BLaER1 (cell line): ENCODE data around the gene PCMT1.

Experiments
- H3K27ac ChIP-seq: shearing (Covaris generic); formaldehyde crosslinking; 2 replicates; pipeline ENCODE4 v1.8.1; 2022
- H3K27me3 ChIP-seq: shearing (Covaris generic); formaldehyde crosslinking; 2 replicates; pipeline ENCODE4 v1.8.1; 2022
- H3K36me3 ChIP-seq: shearing (Covaris generic); formaldehyde crosslinking; 2 replicates; pipeline ENCODE4 v1.8.1; 2022
- H3K4me1 ChIP-seq: shearing (Covaris generic); formaldehyde crosslinking; 2 replicates; pipeline ENCODE4 v1.8.1; 2022
- H3K4me2 ChIP-seq: shearing (Covaris generic); formaldehyde crosslinking; 2 replicates; pipeline ENCODE4 v1.8.1; 2022
- H3K4me3 ChIP-seq: shearing (Covaris generic); formaldehyde crosslinking; 2 replicates; pipeline ENCODE4 v1.8.1; 2022
- H3K9ac ChIP-seq: shearing (Covaris generic); formaldehyde crosslinking; 2 replicates; pipeline ENCODE4 v1.8.1; 2022
- H3K9me3 ChIP-seq: shearing (Covaris generic); formaldehyde crosslinking; 2 replicates; pipeline ENCODE4 v1.8.1; 2022
- H4K20me1 ChIP-seq: shearing (Covaris generic); formaldehyde crosslinking; 2 replicates; pipeline ENCODE4 v1.8.1; 2022
- Cebpa-rat ChIP-seq: shearing (Covaris generic); IDR thresholded peaks from 2 replicates; pipeline ENCODE4 v1.8.1; 2022

Gene PCMT1

DNA sequence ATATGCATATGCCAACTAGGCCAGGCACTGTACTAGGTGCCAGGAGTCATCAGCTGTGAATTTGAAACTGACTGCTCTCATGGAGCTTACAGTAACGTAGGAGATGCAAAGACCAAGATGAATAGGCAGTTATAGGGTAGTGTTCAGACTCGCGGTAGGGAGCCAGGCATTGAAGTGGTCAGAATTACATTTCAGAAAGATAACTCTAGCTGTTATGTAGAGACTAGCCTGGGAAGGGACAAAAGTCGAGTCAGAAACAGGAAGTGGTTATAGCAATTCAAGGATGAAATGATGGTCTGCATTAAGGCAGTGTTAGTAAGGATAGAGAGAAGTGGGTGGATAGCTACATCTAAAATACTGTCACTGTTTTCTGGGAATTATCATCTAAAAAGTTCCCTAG is 56.6 kb downstream of the PCMT1 start:
- H3K4me1 ChIP-seq = peaks cover 7% of the 10 kb centered on the region
- H3K27me3 ChIP-seq = no peaks in the 10 kb centered on the region
- no peak overlapping the region for H3K4me3 ChIP-seq
- no peak overlapping the region for H3K9ac ChIP-seq
- H3K36me3 ChIP-seq = peaks cover 58% of the 10 kb centered on the region
- no peaks in the 10 kb centered on the region for H3K9me3 ChIP-seq
- H3K27ac ChIP-seq = no peak overlapping the region
- H3K4me2 ChIP-seq = no peak overlapping the region
- no peak for TF ChIP-seq Cebpa-rat
- no peaks in the 10 kb centered on the region for H4K20me1 ChIP-seq

DNA sequence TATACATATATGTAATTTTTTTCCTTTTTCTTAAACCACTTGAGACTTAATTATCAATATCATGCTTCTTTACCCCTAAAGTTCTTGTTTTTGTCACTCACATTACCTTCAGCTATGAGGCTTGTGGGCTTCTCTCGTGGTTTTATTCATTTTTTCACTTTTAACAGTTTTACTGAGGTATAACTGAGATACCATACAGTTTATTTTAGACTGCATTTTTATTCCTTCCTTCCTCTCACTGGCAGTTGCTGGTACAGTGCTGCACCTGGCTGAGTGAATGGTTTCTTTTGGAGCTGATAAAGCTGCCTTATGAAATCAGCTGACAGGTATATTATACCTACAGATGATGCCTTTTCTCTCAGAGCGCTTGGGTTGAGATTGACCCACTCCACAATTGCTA is 60.3 kb downstream of the PCMT1 start:
- H4K20me1 ChIP-seq = no peaks in the 10 kb centered on the region
- peaks cover 12% of the 10 kb centered on the region for H3K4me1 ChIP-seq
- H3K4me3 ChIP-seq = no peak overlapping the region
- no peak overlapping the region for H3K27ac ChIP-seq
- peak overlapping the region; percentile 31 for H3K4me2 ChIP-seq
- H3K27me3 ChIP-seq = no peaks in the 10 kb centered on the region
- peaks cover 56% of the 10 kb centered on the region for H3K36me3 ChIP-seq
- H3K9ac ChIP-seq = 0 out of 2 replicates have a peak overlapping the region, but pooled peaks have one; percentile 37
- no peak for TF ChIP-seq Cebpa-rat
- H3K9me3 ChIP-seq = no peaks in the 10 kb centered on the region

DNA sequence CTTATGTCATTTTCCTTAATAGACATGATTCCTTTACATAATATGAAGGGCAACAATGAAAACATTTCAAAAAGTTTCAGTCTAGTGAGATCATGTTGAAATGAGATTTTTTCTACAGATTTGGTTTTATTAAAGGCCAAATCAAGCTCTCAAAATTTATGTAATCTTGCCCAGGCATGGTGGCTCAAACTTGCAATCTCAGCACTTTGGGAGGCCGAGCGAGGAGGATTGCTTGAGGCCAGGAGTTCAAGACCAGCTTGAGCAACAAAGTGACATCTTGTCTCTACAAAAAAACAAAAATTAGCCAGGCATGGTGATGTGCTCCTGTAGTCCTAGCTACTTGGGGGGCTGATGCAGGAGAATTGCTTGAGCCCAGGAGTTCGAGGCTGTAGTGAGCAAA is 63.8 kb downstream of the PCMT1 start:
- Histone ChIP-seq H3K27me3 (no peaks in the 10 kb centered on the region), H3K9me3 (no peaks in the 10 kb centered on the region), H3K27ac (no peak overlapping the region), H3K4me3 (no peak overlapping the region), H3K4me1 (peaks cover 12% of the 10 kb centered on the region), H3K4me2 (no peak overlapping the region), H4K20me1 (no peaks in the 10 kb centered on the region), H3K9ac (no peak overlapping the region), H3K36me3 (peaks cover 40% of the 10 kb centered on the region)
- no peak for TF ChIP-seq Cebpa-rat

DNA sequence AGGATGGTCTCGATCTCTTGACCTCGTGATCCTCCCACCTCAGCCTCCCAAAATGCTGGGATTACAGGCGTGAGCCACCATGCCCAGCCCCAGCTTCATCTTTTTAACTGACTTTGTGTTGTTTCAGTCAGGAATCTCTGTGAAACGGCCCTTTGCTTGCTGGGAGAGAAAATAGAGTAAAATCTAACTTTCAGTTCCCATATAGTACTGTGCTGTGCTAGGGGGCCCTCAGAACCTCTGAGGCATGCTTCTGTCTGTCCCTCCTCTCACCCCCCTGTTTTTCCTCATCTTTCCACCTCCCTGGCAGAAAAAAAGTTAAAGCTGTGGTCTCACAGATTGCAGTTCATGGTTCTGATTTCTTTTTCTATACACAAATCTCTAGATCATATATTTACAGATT is 66.2 kb downstream of the PCMT1 start:
- H3K4me3 ChIP-seq = no peak overlapping the region
- H3K9me3 ChIP-seq = no peaks in the 10 kb centered on the region
- peaks cover 5% of the 10 kb centered on the region; the same call in 1 of the 2 replicates for H3K4me1 ChIP-seq
- H3K27ac ChIP-seq = no peak overlapping the region
- H3K27me3 ChIP-seq = no peaks in the 10 kb centered on the region
- H3K36me3 ChIP-seq = peaks cover 35% of the 10 kb centered on the region
- H3K9ac ChIP-seq = no peak overlapping the region
- no peaks in the 10 kb centered on the region for H4K20me1 ChIP-seq
- no peak for TF ChIP-seq Cebpa-rat
- H3K4me2 ChIP-seq = no peak overlapping the region

DNA sequence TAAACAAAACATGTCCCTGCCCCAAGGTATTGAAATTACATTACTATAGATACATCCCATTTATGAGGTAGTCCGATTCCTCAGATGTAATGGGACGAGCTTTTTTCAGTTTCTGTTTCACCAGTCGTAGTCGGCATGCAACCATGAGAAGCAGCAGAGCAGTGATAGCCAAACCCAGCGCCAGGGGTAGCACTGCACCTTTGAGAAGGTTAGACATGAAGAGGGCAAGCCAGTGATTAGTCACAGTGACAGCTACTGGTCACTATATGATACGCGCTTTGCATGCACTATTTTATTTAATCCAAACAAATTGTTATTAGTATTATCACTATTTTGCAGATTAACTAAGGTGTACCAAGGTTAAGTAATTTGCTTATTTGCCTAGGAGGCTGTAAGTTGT is 71.0 kb downstream of the PCMT1 start:
- Histone ChIP-seq H3K4me3 (no peak overlapping the region), H3K9me3 (no peaks in the 10 kb centered on the region), H3K27me3 (no peaks in the 10 kb centered on the region), H3K4me1 (no peaks in the 10 kb centered on the region), H3K9ac (no peak overlapping the region), H3K27ac (no peak overlapping the region), H3K4me2 (no peak overlapping the region), H3K36me3 (peaks cover 5% of the 10 kb centered on the region; the same call in 1 of the 2 replicates), H4K20me1 (no peaks in the 10 kb centered on the region)
- TF ChIP-seq Cebpa-rat = no peak

DNA sequence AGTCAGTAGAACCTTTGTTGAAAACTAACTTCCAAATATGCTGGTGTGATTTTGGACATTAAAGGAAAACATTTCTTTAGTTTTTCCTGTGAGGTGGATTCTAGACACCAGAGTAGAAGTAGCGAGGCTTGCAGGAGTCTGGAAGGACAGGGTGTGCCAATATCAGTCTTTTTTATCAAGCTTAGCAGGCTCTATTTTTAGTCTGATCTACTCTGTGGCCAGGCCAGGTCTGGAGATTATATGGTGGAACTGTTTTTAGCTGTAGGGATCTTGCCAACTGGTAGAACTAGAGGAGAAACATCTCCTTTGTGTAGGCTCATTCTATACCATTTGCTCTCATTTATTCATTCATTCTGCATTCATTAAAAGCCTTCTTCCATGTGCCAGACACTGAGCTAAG is 72.0 kb downstream of the PCMT1 start:
- TF ChIP-seq Cebpa-rat = no peak
- no peak overlapping the region for H3K27ac ChIP-seq
- no peaks in the 10 kb centered on the region for H4K20me1 ChIP-seq
- H3K27me3 ChIP-seq = no peaks in the 10 kb centered on the region
- H3K4me2 ChIP-seq = no peak overlapping the region
- H3K4me3 ChIP-seq = no peak overlapping the region
- peaks cover 11% of the 10 kb centered on the region; the same call in 1 of the 2 replicates for H3K36me3 ChIP-seq
- no peak overlapping the region for H3K9ac ChIP-seq
- no peaks in the 10 kb centered on the region for H3K9me3 ChIP-seq
- H3K4me1 ChIP-seq = no peaks in the 10 kb centered on the region

DNA sequence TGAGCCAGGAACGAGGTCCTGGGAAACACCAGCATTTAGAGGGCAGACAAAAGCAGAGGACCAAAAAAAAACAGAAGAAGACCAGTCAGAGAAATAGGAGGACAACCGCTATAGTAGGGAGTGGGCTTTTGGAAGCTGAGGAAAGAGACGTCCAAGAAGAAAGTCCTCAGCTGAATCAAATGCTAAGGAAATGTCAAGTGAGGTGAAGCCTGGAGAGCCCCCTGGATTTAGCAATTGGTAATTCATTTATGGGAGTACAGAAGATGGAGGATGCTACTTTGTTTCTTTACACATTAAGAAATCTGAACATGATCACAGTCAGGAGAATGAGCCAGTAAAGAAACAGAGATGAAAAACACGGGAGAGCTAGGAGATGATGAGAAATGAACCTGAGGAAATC is 73.5 kb downstream of the PCMT1 start:
- Histone ChIP-seq H3K4me3 (no peak overlapping the region), H3K4me2 (no peak overlapping the region), H3K27ac (no peak overlapping the region), H4K20me1 (no peaks in the 10 kb centered on the region), H3K9ac (no peak overlapping the region), H3K4me1 (no peaks in the 10 kb centered on the region), H3K27me3 (no peaks in the 10 kb centered on the region), H3K9me3 (no peaks in the 10 kb centered on the region), H3K36me3 (peaks cover 8% of the 10 kb centered on the region; the same call in 1 of the 2 replicates)
- no peak for TF ChIP-seq Cebpa-rat

DNA sequence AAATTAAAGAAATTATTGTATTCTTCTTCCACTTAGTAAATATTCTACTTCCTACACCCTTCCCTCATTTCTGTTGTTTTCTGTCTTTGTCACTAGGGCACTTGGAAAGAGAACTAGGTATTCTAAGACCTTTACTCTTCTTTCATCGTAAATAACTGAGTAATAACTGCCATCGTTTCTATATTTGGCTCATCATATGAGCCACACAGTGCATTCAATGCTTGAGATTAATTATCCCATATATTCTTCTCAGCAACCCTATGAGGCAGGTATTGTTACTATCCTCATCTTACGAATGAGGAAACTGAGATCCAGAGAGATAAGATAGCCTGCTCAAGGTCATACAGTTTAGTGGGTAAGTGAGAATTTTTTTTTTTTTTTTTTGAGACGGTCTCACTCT is 75.8 kb downstream of the PCMT1 start:
- no peak overlapping the region for H3K4me3 ChIP-seq
- H3K4me2 ChIP-seq = no peak overlapping the region
- H3K27me3 ChIP-seq = no peaks in the 10 kb centered on the region
- no peaks in the 10 kb centered on the region for H4K20me1 ChIP-seq
- H3K9me3 ChIP-seq = no peaks in the 10 kb centered on the region
- H3K9ac ChIP-seq = no peak overlapping the region
- TF ChIP-seq Cebpa-rat = no peak
- no peaks in the 10 kb centered on the region for H3K4me1 ChIP-seq
- H3K36me3 ChIP-seq = peaks cover 6% of the 10 kb centered on the region; the same call in 1 of the 2 replicates
- H3K27ac ChIP-seq = no peak overlapping the region

DNA sequence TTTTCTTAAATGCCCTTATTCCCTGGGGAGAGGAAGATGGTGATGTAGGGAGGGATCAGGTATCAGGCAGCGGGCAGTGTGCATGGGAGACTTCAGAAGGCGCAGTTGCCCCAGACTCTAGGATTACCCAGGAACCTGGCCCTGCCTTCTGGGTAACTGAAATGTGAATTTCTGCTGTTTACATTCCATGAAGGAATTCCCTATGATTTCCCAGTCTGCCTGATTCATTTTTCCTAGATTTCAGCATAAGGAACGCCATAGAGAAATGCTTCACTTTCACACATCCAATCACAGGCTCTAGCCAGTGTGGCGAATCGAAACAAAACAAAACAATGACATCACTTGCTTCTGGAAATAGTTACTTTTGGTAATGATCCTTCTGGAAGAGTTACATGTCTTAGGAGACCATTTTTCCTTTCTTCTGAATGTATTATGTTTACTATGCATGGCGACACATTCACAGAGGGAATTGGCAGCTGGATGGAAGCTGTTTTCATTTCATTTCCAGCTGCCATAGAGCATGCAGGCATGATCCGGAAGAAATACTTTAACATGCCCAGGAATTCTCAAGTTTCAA is 81.3 kb downstream of the PCMT1 start:
- peaks cover 11% of the 10 kb centered on the region; the same call in 1 of the 2 replicates for H3K36me3 ChIP-seq
- no peak overlapping the region for H3K4me3 ChIP-seq
- no peaks in the 10 kb centered on the region for H4K20me1 ChIP-seq
- H3K9ac ChIP-seq = no peak overlapping the region
- H3K4me1 ChIP-seq = no peaks in the 10 kb centered on the region
- TF ChIP-seq Cebpa-rat = no peak
- H3K9me3 ChIP-seq = peaks cover 9% of the 10 kb centered on the region; the same call in 1 of the 2 replicates
- no peak overlapping the region for H3K27ac ChIP-seq
- H3K4me2 ChIP-seq = no peak overlapping the region
- H3K27me3 ChIP-seq = no peaks in the 10 kb centered on the region

DNA sequence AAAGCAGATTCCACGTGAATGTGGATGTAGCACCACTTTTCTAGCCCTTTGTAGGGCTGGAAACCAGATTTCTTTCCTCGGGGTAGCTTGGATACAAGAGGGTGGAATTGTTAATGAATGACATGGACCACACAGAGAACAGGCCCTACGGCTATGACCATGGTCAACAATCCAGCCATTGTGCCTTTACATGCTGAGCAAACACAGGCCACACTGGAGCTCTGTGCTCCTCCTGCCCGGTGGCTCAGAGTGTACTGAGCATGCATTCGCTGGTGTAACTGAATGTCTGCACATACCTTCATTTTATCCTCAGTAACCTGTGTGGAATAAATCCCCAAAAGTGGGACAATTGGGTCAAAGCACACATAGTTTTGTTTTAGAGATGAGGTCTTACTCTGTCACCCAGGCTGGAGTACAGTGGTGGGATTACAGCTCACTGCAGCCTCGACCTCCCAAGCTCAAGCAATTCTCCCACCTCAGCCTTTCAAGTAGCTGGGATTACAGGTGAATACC is 81.8 kb downstream of the PCMT1 start:
- H3K36me3 ChIP-seq = 0 out of 2 replicates have a peak, but pooled peaks cover 8% of the 10 kb centered on the region
- H3K4me3 ChIP-seq = no peak overlapping the region

More for the DNA sequence above, 81.8 kb downstream of the PCMT1 start:
- Histone ChIP-seq H3K9me3 (peaks cover 9% of the 10 kb centered on the region; the same call in 1 of the 2 replicates), H4K20me1 (no peaks in the 10 kb centered on the region), H3K27me3 (no peaks in the 10 kb centered on the region), H3K4me2 (no peak overlapping the region), H3K27ac (no peak overlapping the region), H3K9ac (no peak overlapping the region), H3K4me1 (0 out of 2 replicates have a peak, but pooled peaks cover 5% of the 10 kb centered on the region)
- TF ChIP-seq Cebpa-rat = no peak
